NT2/D1 (cell line): Measurements from ENCODE around the gene COG1.

Experiments
- YY1 ChIP-seq: IDR thresholded peaks from 2 replicates; pipeline ENCODE4 v1.6.1; 2011; ENCODE audit not compliant: insufficient read length, insufficient read depth
- ZNF274 ChIP-seq: IDR thresholded peaks from 2 replicates; pipeline ENCODE4 v1.6.1; 2011; ENCODE audit warnings: mild to moderate bottlenecking, low read depth, low read length

DNA sequence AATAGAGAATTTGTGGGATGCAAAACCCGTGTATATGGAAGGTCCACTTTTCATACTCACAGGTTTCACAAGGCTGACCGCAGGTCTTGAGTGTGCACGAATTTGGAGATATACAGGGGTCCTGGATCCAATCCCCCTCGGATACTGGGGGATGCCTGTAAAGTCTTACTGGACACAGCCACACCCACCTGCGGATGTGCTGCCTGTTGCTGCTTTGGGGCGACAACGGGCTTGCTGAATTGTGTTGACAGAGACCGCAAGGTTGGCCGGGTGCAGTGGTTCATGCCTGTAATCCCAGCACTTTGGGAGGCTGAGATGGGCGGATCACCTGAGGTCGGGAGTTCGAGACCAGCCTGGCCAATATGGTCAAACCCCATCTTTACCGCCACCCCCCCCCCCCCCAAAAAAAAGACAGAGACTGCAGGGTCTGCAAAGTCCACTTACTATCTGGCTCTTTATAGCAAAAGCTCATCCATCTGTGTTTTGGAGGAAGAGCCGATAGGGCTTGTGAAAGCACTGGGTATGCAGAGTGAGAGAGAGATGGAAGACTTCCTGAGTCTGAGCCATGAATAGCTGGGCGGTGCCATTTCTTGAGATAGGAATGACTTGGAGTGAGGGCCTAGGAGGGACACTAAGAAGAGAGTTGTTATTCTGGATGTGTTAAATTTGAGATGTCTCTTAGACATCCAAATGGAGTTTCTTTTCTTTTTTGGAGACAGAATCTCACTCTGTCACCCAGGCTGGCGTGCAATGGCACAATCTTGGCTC is 6.4 kb upstream of the COG1 start:
- no peak for TF ChIP-seq YY1
- TF ChIP-seq ZNF274 = no peak
